Limb (tissue), 2 donors: ENCODE results near the gene ZNF662.
A peak's percentile ranks its signal among the peaks of the same experiment; 100 is the strongest.

Experiments used
- DNase-seq, 2 donors: peaks; one replicate each; pipeline ENCODE4 v3.0.0-alpha.2; 2016; ENCODE audit errors: extremely low spot score in 2 of 2

The ZNF662 gene

DNA sequence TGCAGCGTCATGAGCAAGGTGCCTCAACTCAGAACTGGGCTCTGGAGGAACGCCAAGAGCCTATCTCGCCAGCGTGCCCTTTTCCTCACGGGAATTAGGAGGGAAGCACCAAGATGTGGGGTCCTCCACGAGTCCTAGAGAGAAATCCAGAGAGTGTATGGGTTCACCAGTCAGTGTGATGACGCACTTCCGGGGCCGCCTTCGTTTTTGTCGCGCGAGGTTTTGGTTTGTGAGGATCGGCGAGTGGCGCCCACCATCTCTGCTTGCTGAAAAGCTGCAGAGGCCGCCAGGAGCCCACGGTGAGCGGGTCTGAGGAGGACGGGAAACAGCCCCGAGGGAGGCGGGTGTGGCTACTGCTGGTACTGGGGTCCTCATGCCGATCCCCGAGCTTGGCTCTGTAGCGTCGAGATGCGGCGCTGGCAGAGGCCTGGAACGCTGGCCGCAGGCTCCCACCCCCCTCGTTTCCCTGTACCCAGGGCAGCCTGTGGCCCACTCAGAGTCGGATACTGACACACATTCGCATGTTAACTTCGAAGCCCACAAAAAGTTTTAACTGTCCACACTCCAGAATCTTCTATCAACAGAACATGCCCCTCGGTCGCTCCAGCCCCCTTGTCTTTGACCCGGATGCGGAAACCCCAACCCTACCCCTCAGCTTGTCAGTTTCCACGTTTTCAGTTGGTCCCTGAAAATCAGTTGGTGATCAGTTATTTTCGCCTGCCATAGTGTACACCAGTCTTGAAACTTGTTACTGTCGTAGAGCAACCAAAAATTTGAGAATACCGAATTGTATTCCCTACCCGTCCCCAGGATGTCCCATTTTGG lies 30.4 kb downstream of the ZNF662 start:
- peak; percentile 48 to 73 for DNase-seq

DNA sequence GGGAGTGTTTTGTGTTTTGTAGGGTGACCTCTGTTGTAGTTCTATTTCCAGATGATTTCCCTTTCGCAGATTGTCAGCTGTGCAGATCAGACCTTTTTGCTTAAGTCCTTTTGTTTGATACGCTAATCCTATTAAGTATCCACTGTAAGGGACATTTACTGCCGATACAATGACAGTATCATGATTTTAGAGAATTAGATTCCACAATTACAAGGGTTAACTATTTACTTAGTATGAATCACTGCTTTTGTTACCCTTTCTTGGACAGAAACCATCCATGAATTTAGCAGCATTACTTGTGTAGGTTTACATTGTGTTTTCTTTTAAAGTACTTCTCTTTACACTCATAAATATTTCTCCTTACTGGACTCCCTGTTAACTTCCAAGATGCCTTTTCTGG lies 31.4 kb downstream of the ZNF662 start:
- no peak for DNase-seq

DNA sequence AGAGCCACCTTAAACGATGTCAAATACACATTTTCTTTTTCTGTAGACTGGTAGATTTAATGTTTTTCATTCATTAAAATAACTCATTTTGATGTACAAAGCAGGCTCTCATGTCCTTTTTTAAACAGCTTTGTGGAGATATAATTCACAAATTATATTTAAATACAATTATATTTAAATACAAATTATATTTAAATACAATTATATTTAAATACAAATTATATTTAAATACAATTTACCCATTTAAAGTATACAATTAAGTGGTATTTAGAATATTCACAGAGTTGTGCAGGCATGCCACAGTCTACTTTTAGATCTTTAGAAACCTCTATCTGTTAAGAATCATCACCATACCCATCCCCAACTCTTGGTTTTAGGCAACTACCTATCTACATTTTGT lies 36.8 kb downstream of the ZNF662 start:
- DNase-seq: no peak

DNA sequence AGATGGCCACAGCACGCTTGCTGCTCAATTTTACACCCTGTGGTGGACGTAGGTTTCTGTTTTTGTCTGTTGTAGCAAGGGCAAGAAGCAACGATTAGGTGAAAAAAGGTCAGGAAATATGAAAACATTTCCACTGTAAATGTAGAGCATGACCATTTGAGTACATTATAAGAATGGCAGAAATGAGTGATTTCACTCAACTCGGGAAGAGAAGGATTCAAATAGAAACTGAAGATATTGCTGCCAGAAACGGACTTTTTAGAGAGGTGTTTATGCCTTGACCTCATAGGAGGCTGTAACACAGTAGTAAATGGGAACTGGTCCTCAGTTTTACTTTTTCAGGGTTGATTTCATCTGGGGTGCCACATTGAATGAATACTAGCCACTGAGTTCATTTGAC lies 40.1 kb downstream of the ZNF662 start:
- no peak for DNase-seq

DNA sequence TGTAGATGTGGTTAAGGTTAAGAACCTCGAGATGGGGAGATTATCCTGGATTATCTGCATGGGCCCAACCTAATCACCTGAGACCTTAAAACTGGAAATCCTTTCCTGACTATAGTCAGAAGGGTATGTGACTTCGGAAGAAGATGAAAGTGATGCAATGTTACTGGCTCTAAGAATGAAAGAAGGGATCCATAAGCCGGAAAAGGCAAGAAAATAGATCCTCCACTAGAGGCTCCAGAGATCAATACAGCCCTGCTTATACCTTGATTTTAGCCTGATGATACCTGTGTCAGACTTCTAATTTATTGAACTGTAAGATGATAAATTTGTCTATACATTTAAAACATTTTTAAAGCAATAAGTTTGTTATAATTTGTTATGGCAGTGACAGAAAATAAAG lies 51.6 kb downstream of the ZNF662 start:
- no peak for DNase-seq

DNA sequence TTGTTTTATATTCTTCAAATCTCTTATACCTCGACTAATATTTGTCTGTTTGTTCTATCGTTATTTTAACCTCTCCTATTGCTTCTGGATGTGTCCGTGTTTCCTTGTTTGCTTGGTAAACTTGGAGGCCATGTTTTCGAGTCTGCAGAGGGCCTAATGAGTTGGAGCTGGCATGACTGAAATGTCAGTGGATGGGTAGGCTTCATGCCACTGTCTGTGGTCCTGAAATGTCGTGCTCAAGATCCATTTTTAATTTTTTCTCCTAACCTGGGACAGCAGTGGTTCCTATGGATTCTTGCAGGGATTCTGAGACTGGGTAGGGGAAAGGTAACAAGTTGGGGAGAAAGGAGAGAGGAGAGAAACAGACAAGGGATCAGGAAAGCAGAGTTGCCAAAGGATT lies 54.3 kb downstream of the ZNF662 start:
- DNase-seq: no peak

DNA sequence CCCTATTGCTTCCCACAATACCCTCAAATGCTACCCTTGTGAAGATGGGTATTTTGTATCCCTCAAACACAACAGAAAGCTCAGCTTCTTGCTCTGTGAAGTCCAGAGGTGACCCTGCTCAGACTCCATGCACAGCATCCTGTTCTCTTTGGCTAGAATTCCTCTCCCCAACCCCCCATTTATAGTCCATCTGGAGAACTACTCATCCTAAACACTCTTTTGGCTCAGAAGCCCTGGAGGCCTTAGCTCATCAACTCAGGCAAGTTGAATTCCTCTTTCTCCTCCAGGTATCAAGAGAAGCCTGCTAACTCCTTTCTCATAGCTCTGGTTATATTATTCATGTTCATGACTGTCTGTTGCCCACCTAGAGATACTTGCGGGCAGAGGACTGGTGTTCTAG lies 54.8 kb downstream of the ZNF662 start:
- DNase-seq: no peak

DNA sequence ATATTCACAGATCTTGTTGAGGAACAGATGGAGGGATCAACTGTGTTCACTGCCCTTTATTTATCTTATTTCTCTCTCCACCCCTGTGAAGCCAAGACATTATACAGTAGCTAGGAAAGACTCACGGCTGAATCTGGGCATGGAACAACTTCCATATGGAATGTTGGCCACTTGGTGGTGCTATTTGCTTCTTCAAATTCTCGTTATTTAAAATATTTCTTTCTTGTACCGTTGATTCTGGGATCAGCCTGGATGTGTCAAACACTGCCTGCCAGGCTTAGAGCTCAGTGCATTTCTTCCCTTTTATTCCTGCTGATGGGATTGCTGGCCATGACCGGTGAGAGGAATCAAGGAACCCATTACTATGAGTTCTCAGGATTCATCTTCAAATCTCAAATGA lies 55.7 kb downstream of the ZNF662 start:
- DNase-seq: peak; percentile 59 to 77

DNA sequence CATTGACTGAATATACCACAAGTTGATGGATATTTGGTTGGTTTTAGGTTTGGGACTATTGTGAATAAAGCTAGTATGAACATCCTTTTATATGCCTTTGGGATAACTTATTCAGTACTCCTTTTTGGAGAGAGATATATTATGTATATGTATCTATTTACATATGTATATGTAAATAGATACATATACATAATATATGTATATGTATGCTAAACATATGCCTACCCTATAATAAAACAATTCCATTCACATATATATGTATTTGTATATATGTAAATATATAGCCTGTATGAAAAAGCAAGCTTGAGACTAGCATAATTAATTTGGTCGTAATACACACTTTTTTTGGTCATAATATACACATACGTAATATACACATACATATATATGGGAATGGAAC lies 57.3 kb downstream of the ZNF662 start:
- DNase-seq: no peak

DNA sequence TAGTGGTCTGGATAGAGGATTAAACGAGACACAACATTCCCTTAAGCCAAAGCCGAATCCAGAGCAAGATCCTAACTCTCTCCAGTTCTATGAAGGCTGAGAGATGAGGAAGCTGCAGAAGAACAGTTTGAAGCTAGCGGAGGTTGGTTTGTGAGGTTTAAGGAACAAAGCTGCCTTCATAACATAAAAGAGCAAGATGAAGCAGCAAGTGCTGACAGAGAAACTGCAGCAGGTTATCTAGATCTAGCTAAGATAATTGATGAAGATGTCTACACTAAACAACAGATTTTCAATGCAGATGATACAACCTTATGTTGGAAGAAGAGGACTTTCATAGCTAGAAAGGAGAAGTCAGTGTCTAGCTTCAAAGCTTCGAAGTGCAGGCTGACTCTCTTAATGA lies 58.3 kb downstream of the ZNF662 start:
- DNase-seq: no peak
